NB4 (cell line): ENCODE data around the gene SEPTIN2.

Experiments used
- CTCF ChIP-seq: IDR thresholded peaks from one replicate; pipeline ENCODE4 v1.5.1; 2012; ENCODE audit warnings: low read depth, low read length
- MAX ChIP-seq: IDR thresholded peaks from 2 replicates; pipeline ENCODE4 v1.6.1; 2011; ENCODE audit warnings: low read depth, low read length
- MYC ChIP-seq: IDR thresholded peaks from 2 replicates; pipeline ENCODE4 v1.6.1; 2011; ENCODE audit warnings: low read depth, low read length
- POLR2A ChIP-seq: IDR thresholded peaks from 2 replicates; pipeline ENCODE4 v1.6.1; 2011; ENCODE audit warnings: mild to moderate bottlenecking; ENCODE audit not compliant: insufficient read length; ENCODE audit errors: extremely low read depth

GRCh38 chr2:241324775-241325174, 9.1 kb downstream of the SEPTIN2 start:
- TF ChIP-seq POLR2A (no peak), MAX (no peak), MYC (no peak), CTCF (no peak)
